HG02943 (cell line): Measurements from ENCODE around the gene ISX.
"Not testable (repeated sequence)": the region's sequence is repeated elsewhere in the genome, so short reads cannot be mapped to it uniquely, and the experiment has no call there.

Experiments
- ATAC-seq: cut with Tn5 transposase; IDR thresholded peaks from one replicate; pipeline ENCODE4 v1.9.1; 2021; ENCODE audit warnings: mild to moderate bottlenecking, low read depth, moderate library complexity; ENCODE audit not compliant: unreplicated experiment

Gene ISX

GRCh38 chr22:35065796-35066218, at the start of gene ISX:
TSS of gene ISX (plus strand) at chr22:35066158. CDS start at chr22:35067088, 930 bp downstream.
- no peak for ATAC-seq

- ATAC-seq, result no peak
These were observed 49.0 kb upstream of the ISX start for GRCh38 chr22:35016909-35017308.

GRCh38 chr22:35018995-35019394, 47.0 kb upstream of the ISX start:
- no peak for ATAC-seq

- no peak for ATAC-seq
These were observed 45.4 kb upstream of the ISX start for GRCh38 chr22:35020517-35020916.

- ATAC-seq, result no peak
These were observed 44.8 kb upstream of the ISX start for GRCh38 chr22:35021161-35021560.

- no peak for ATAC-seq
These were observed 43.7 kb upstream of the ISX start for GRCh38 chr22:35022291-35022690.

GRCh38 chr22:35023692-35024363, 42.1 kb upstream of the ISX start:
- ATAC-seq, result no peak

GRCh38 chr22:35024364-35024692, 41.6 kb upstream of the ISX start:
- no peak for ATAC-seq

- not testable (repeated sequence) for ATAC-seq
These were observed 35.8 kb upstream of the ISX start for GRCh38 chr22:35030112-35030511.

- no peak for ATAC-seq
These were observed 33.4 kb upstream of the ISX start for GRCh38 chr22:35032571-35032970.

GRCh38 chr22:35033635-35034296, 32.2 kb upstream of the ISX start:
- no peak for ATAC-seq

- ATAC-seq, result no peak
These were observed 31.0 kb upstream of the ISX start for GRCh38 chr22:35034963-35035362.

GRCh38 chr22:35037089-35037488, 28.9 kb upstream of the ISX start:
- no peak for ATAC-seq

GRCh38 chr22:35039625-35040024, 26.3 kb upstream of the ISX start:
- no peak for ATAC-seq

- no peak for ATAC-seq
These were observed 22.6 kb upstream of the ISX start for GRCh38 chr22:35043252-35043933.

- ATAC-seq, result no peak
These were observed 22.0 kb upstream of the ISX start for GRCh38 chr22:35043934-35044319.

GRCh38 chr22:35044607-35045390, 21.2 kb upstream of the ISX start:
- ATAC-seq, result no peak

- no peak for ATAC-seq
These were observed 20.5 kb upstream of the ISX start for GRCh38 chr22:35045451-35045850.

- ATAC-seq, result no peak
These were observed 19.1 kb upstream of the ISX start for GRCh38 chr22:35046744-35047462.

- ATAC-seq, result not testable (repeated sequence)
These were observed 15.9 kb upstream of the ISX start for GRCh38 chr22:35050038-35050437.
